ENCODE data around the gene HOXA7.

The HOXA7 gene

DNA sequence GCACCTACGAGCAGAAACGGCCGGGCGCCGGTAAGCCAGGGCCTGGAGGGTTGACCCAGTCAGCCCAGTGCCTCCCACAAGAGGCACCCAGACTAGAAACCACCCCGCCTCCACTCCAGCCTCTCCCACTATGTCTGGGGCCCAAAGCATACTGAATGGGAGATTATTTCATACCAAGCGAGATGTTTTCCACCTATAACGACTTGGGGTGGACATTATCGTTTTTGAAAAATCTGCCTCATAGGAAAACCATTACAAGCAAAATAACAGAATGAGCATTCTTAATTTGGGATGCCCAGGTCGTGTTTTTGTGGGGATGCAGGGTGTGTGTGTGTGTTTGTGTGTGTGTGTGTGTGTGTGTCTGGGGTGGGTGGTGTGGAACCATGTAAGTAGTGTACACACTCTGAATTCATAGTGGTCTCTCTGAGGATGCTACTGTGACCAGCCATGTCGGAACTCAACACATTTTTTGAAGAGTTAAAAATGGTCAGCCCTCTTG lies 10.5 kb downstream of the HOXA7 start:
- DNase-seq, result no peak

DNA sequence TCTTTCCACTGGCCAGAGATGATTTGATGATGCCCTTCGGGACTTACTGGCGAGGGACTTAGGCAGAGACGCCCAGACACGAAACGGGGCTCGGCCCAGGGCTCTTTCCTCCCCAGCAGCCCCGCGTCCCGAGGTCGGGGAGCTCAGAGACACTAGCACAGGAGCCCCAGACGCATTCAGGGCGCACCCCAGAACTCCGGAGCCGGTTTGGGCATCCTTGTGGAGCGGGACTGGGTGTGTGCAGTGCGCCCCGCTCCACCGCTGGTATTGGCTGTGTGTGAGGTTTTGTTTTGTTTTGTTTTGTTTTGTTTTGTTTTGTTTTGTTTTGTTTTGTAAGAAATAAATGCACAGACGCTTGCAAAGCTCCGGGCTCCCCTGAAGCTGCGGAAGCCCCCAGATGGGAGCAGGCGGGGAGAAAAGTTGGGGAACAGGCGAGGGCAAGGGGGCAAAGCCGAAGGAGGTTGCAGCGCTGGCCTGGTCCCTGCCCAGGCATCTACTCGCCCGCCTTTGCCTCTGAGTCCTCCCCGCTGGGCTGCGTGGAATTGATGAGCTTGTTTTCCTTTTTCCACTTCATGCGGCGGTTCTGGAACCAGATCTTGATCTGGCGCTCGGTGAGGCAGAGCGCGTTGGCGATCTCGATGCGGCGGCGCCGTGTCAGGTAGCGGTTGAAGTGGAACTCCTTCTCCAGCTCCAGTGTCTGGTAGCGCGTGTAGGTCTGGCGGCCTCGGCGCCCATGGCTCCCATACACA lies 11.1 kb downstream of the HOXA7 start:
- DNase-seq, result no peak

DNA sequence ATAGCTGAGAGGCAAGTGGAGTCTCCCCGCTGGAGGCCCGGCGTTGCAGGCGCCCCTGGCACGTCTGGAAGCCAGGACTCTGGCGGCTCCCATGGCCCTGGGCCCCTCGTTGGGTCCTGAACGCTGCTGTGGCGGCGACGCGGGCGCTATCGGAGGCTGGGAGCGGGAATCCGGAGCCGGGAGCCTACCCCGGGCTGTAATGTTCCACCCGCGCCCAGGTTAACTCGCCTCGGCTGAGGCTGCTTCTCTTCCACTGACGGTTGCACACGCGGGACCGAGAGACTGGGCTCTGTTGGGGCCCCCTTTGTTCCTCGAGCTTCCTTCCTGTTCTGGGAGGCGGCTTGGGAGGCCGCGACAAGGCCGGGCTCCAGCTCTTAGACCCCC lies 11.7 kb downstream of the HOXA7 start:
- no peak for DNase-seq

DNA sequence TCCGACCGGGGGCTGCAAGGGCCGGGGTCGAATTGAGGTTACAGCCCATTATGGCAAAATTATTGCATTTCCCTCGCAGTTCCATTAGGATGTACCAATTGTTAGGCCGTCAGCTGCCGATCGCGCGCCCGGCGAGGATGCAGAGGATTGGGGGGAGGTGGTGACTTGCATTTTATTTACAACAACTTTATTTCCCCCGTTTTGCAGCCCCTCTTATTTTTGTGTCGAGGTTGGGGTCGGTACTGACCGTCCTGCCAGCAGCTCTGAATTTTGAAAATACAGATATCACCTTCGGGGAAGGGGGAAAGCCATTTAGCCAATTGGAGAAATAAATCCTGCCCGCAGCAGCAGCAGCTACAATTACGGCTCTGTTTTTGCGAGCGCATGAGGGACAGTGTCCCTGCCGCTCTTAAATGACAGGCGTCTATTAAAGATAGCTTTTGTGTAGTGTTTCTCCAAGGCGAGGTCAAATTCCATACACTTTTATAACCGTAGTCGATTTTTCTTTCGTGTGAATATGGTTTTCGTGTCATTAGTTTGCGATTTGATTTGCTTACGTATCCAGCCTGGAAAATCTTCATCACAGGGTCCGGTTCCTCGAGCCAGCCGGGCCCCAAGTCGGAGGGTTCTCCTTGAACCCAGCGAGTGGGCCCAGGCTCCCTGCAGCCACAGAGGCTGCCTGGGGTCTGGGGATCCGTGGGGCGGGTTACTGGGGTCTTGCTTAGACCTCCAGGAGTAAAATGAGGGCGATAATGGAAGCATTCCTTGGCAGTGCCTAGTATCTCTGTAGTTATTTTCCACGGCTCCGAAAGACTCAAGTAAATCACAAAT lies 12.3 kb downstream of the HOXA7 start:
- DNase-seq, result no peak

DNA sequence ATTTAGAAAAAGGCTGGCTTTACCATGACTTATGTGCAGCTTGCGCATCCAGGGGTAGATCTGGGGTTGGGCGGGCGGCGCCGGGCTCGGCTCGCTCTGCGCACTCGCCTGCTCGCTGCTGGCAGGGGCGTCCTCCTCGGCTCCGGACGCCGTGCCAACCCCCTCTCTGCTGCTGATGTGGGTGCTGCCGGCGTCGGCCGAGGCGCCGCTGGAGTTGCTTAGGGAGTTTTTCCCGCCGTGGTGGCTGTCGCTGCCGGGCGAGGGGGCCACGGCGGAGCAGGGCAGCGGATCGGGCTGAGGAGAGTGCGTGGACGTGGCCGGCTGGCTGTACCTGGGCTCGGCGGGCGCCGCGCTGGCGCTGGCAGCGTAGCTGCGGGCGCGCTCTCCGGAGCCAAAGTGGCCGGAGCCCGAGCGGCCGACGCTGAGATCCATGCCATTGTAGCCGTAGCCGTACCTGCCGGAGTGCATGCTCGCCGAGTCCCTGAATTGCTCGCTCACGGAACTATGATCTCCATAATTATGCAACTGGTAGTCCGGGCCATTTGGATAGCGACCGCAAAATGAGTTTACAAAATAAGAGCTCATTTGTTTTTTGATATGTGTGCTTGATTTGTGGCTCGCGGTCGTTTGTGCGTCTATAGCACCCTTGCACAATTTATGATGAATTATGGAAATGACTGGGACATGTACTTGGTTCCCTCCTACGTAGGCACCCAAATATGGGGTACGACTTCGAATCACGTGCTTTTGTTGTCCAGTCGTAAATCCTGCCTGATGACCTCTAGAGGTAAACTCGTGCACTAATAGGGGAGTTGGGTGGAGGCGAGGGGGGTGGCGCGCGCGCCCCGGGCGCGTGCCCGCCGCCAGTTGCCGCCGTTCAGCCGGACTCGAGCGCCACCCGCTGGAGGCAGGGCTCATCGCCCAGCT lies 13.2 kb downstream of the HOXA7 start, which contains the start of gene HOXA5:
Gene HOXA5, minus strand, starts transcription at position 659 of the 927 bp plus-strand sequence. Its CDS starts 74 bp downstream, at position 585.
- peak; percentile 28 for DNase-seq

- no peak for DNase-seq
Measured at GRCh38 chr7:27142580-27143022, 13.9 kb downstream of the HOXA7 start.

DNA sequence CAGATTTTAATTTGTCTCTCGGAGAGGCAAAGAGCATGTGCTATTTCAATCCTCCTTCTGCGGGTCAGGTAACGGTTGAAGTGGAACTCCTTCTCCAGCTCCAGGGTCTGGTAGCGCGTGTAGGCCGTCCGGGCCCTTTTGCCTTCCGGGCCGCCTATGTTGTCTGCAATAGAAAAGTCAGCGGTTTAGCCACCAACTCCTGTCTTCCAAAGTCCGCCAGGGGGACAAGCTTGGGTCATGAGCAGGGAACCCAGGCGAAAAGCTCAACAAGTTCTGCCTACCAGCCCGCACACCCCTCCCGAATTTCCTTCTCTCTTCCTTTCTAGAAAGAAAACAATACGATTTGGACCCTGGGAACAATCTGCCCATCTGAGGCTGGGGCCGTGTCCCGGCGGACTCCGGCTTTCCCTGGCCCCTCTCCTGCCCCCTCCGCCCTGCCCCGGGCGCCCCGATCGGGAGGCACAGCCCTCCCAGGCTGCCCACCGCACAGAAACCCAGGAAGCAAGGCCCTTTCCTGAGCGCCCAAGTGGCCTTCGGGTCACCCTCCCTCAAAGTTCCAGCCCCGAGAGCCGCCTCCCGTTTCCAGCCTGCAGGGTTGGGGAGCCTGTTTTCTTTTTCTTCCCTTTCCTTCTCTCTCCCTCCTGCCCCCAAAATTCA lies 14.4 kb downstream of the HOXA7 start:
- no peak for DNase-seq

DNA sequence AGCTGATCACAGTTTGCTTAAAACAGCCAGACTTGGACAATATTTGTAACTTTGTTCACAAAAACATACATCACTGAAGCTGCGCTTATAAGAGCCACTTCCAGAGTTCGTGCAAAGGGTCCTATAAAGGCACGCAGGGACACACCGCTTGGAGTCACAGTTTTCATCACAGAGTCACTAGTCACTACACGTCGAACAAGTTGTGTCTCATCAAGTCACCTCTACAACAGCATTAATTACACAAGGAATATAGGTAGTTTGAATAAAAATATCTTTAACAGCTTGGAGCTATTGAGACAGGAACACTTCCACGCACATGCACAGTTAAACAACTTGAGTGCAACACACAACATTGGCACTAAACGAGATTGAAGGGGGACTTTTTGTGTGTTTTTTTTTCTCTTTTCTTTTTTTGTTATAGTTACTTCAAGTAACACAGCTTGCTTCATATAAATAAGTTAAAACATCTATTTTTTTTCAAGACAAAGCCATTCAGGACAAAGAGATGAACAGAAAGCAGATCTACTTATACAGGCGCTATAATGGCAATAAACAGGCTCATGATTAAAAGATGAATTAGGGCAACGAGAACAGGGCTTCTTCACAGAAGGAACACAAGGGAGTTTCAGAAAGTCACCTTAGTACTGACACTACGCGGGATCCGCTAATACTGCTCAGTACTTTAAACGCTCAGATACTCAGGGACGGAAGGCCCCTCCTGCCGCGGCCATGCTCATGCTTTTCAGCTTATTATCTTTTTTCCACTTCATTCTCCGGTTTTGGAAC lies 15.1 kb downstream of the HOXA7 start:
- DNase-seq, result no peak

DNA sequence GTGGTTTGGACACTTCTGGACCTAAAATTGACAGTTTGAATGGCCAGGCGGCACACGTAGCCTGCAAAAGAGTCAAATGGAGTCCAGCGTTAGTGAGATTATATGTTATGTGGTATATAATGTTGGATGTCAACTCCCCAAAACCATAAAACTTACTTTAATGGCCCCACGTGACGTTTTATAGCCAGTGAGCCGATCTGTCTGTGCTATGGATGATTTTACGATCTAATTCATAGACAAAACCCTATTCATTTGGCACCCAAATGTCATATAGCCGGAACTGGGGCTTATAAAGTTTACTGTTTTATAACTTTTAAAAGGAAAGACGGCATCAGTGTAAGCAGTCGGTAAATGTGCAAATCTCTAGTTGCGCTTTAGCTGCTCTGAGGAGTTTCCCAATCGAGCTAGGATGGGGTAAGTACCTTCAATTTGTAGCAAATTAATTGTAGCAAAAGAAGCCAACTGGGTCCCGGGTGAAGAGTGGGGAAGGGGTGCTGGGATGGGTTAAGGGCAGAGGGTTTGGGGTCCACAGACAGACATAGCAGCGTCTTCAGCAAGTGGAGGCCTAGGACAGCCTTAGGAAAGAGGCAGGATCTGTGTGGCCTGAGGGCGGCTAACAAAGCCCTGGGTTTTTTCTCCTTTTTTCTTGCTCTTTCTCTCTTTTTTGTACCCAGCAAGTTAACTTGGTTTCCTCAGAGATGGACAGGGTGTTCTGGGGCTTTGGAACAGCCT lies 16.2 kb downstream of the HOXA7 start:
- no peak for DNase-seq

- no peak for DNase-seq
Measured at GRCh38 chr7:27139334-27140125, 16.9 kb downstream of the HOXA7 start.

DNA sequence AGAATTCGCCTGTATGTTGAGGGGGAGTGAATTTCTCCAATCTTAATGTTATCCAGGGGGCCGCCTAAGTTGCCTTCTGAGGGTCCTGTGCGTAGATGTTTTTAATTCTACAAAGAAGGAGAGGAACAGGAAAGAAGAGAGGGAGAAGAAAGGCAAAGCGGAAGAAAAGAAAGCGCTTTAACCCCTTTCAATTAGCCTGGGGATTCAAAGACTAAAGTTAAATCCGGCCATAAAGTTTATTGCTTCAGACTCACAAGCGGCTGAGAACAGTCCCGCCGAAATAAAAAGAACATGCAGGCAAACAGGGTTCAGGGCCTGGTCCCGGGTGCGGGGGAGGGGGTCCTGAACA lies 17.5 kb downstream of the HOXA7 start:
- DNase-seq, result no peak

DNA sequence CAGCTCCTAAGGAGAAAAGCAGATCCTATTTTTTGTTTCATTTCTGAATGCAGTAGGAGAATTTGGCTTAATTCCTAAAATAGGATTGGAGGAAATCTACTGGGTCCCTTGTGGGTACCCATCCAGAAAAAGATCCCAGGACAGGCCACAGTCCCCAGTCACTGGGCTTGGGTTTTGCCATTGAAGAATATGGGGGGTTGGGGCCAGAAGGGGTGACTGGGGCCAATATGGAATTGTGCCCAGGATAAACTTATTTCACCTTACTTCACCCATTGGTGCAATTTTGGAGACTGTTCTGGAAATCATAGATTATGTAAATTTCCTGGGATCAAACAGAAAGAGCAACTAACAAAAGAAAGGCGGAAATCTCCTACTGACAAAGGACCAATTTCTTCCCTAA lies 18.0 kb downstream of the HOXA7 start:
- DNase-seq, result no peak

DNA sequence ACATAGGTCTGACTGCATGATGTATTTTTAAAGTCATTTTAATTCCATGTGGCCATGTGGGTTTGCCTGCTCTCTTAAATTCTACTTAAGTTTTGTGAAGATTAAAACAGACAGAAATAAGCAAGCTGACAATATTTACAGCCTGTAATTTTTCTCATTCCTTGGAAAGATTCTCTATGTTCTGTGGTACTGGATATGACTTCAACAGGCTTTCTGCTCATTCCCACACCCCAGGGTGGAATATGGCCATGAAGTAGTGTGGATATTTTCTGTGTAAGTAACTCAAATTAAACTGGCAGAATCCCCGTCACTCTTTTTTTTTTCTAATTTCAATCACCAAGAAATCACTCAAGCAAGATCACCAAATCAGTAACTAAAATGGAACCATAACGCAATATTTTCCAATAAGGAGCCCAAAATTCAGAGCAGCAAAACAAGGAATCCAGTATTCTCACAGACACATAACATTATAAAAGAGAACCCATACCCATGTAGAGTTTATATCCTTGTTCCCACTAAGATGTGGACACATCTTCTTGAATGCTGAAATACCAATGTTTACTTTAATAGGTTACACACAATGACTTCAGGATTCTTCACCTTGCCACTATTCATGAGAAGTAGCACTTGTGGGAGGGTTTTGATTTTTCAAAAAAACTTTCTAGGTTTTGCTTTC lies 18.7 kb downstream of the HOXA7 start:
- no peak for DNase-seq

DNA sequence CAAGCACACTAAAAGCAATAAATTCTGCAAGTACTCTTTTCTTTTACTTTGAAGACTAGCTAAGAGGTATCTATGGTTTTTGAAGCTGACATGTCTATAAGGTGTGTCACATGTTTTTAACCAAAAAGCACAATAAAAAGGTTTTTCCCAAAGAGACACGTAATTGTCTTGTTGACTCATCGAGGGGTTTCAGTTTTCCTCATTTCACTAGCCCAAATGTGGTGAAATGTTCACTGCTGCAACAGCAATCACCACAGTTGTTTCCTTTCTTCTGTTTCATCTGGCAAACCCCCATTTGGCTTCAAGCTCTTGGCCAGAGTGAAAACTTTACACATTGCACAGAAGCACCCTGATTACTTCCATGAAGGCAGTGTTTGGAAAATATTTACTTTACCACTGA lies 22.1 kb downstream of the HOXA7 start:
- DNase-seq, result no peak

DNA sequence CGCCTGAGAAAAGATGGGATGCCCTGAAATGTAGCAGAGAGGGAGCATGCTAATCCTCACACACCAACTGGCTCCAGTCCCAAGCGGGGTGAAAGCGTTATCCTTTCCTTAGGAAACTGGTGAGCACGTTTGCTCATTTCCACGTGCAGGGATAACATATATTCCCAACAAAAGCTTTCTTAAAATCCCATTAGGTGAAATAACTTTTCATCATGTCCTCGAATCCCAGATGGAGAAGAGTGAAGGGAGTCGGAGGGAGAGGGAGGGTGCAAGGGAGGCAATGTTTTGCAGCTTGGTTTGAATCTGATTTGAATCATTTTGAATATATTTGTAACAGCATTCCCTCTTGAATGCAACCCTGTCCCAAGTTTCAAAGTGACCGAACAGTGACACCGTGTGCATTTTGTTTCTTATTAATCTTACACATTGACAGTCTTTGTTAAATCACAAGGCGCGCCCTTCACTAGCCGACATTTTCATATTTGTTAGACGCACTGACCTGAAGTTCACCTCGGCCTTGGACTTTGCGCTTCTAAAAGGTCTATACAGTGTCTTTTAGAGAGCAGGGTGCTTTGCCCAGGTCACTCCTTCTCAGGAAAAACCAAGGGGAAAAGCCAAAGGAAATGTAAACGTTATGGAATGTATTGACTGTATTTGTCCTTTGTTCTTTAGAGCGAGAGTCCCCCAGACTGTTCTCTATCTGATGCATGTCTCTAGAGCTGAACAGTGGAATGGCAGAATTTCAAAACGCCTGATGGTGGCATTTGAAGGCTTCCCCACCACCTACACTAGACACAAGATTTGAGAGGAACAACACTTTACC lies 22.9 kb downstream of the HOXA7 start:
- no peak for DNase-seq

DNA sequence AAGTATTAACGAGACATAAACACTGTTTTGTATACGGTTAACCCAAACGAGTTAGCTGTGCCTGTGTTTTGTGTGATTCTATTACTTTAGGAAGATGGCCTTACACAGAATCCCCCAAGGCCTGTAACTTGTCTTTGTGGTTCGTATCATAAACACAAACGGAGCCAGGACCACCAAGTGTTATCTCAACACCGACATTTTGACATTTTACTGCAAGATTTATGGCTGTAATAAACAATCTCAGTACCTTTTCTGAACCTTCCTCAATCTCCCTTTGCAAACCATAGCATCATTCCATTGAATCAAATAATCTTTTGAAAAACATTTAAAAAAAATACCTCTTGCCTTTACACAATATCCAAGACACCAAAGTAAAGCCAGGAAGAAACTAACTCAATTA lies 23.5 kb downstream of the HOXA7 start:
- DNase-seq, result no peak

- no peak for DNase-seq
Measured at GRCh38 chr7:27132214-27132613, 24.3 kb downstream of the HOXA7 start.

GRCh38 chr7:27131390-27131819 lies 25.1 kb downstream of the HOXA7 start:
- DNase-seq, result no peak
